Activated CD4-positive, alpha-beta T cell treated with anti-CD3 and anti-CD28 coated beads, Interleukin-2, Interleukin-6, amounts not matched to agents 100 ng/mL and 50 ng/mL, durations not matched to agents 16 hours and 8 hours (primary cell): ENCODE results near the gene PIAS2.

Experiments used
- DNase-seq: peaks from one replicate; pipeline ENCODE4 v3.0.0-alpha.2; 2020

PIAS2 gene

DNA sequence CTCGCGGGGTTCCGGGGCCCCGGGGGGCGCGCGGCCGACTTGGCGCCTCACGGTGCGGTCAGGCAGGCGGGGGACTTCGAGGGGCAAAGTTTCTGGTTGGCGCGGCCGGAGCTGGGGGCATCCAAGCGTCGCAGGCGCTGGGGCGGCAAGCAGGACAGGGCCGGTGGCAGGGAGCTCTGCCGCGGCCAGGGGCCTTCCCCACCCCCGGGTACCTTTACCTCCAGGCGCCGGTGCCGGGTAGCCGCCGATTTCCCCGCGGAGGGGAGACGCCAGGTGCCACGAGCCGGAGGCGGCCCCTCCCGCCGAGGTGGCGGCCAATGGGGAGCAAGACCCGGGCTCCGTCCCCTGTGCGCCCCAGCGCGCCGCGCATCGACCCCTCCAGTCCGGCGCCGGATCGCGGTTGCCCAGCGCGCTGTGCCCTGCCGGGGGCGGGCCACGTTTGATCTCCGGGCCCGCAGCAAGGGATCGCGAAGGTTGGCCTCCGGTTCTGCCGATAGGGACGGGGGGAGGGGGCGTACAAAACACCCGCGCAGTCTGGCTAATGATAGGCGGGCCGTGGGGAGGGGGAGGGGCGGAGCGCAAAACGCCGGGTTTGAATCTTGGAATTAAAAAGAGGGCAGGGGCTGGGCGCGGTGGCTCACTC, 160.6 kb downstream of the PIAS2 start, which contains the start of gene ST8SIA5:
TSS of gene ST8SIA5 (minus strand) at position 495 of the 643 bp plus-strand sequence. CDS start 545 bp downstream, outside the sequence.
- no peak for DNase-seq

DNA sequence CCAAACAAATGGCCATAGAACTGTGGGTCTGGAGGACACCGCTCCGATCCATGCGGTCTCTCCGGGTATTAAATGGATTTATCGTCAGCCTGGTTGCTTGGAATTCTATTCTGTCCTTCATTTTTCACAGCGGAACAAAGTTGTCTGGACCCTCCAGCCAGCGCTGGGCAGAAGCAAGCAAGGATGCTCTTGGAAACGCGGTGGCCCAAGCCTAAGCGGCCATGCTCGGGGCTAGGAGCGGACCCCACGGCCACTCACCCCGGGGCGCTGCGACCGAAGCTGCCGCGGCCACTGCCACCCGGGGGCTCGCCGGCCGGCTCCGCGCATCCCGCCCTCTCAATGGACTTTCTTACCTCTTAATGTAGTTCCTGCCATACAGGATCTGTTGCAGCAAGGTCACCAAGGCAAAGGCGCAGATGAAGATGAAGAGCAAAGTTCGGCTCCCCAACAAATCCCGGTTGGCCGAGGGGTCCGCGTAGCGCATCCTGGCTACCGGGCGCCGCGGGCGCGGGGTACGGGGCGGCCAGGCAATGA, 161.2 kb downstream of the PIAS2 start:
- no peak for DNase-seq

DNA sequence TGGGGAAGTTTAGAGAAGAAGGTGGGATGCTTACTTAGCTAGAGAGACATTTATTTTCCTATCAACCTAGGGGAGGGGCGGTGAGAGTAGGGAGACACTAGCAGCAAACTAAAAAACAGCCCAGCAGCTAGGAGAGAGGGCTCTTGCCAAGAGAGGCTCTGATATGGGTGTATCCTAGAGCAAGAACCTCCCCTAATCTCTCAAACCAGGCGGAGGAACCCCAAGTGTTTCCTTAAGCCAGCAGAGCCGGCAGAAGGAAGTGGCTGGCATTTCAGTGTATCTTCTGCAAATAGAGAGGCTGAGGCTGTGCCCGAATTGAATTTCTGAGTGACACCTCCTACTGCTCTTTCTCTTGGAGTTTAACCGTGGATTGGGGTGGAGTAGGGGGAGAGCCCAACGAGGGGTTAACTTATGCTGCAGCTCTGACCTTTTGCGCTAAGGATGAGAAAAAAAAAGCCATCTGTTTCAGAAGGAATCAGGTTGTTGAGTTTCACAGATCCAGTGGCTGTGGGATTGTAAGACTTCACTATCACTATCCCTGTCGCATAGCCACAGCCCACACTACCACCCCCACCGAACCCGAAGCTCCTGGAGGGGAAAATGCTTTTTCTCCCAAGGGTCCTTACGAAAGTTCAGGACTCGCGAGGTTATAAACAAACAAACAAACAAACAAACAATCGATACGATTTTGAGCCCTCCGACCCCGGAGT, 161.8 kb downstream of the PIAS2 start:
- no peak for DNase-seq

DNA sequence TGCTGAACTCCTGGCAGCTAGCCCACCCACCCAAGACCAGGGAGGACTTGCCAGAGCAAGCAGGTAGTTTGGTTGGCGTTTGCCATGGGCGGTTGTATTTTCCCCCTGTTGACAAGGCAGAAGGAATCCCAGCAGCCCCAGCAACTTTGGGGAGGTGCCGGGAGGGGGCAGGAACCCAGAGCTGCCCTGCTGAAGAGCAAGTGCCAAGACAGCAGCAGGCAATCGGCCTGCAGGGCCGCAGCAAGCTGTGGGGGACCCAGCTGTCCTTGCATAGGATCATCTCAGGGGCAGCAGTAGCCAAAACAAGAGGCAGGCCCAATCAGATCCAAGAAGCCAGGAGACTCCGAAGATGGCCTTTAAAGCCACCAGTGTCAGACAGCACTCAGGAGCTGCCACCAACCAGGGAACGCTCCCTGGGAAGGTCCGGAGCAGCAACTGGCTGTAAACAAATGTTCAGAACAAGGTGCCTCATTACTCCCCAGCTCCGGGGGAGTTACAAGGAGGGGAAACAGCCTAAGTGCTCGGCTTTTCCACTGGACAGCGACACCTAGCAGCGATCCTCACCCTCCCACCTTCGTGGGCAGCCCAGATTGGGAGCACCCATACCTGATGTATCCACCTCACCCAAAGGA, 162.5 kb downstream of the PIAS2 start:
- DNase-seq = no peak

DNA sequence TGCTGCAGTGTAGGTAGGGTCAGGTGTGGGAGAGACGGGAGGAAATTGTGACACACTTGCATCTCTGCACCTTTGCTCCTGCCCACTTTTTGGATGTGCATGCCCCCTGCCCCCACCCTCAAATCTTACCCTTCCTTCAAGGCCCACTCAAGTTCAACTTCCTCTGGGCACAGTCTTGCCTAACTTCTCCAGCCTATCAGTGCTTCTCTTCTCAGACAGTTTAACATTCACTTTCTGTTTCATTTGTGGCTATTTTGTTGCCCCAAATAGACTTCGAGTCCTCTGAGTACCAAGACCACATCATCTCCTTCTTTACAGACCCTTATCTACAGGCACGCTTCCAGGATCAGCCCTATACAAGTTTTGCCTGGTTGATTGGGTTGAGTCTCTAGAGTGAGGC, 163.1 kb downstream of the PIAS2 start:
- DNase-seq = no peak
